Esophagus muscularis mucosa (tissue), 3 donors: ENCODE data around the gene ST7.

Experiments
- POLR2A ChIP-seq: fragments of 450-650 bp; IDR thresholded peaks from one replicate; pipeline ENCODE4 v1.6.1; 2017; ENCODE audit warnings: antibody characterized with exemption, moderate library complexity, mild to moderate bottlenecking, low read depth
- TF ChIP-seq, protein P1 (sequence below), 3 experiments: fragments of 200-600 bp in 2 of 3; fragments of 450-650 bp in 1 of 3; sonication (generic) in 2 of 3; IDR thresholded peaks; one replicate each; pipeline ENCODE4 v1.5.1; 2017 to 2019; ENCODE audit warnings: antibody characterized with exemption in 3 of 3, mild to moderate bottlenecking in 2 of 3, moderate library complexity in 1 of 3

DNA sequence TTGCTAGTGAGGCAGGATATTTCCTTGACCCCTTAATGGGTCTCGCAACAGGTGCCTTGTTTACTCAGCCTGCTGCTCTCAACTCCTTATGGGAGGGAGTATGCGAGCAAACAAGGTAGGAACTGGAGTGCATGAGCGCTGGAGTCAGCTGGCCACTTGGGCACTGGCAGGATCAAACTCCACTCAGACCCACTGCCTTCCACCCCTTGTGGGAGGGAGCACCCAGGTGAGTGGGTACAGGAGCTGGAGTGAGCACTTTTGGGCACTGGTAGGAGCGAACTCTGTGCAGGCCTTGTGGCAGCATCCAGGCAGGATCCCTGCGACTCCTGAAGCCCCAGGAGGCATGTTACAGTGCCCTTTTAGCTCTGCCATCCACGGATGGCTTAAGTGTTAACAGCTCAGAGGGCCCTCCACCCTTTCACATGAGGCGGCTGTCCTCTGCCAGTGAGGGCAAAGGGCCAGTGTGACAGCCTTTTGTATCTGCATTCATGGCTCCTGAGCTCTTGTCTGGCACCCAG is 123.2 kb downstream of the ST7 start:
- TF ChIP-seq, protein P1, sequence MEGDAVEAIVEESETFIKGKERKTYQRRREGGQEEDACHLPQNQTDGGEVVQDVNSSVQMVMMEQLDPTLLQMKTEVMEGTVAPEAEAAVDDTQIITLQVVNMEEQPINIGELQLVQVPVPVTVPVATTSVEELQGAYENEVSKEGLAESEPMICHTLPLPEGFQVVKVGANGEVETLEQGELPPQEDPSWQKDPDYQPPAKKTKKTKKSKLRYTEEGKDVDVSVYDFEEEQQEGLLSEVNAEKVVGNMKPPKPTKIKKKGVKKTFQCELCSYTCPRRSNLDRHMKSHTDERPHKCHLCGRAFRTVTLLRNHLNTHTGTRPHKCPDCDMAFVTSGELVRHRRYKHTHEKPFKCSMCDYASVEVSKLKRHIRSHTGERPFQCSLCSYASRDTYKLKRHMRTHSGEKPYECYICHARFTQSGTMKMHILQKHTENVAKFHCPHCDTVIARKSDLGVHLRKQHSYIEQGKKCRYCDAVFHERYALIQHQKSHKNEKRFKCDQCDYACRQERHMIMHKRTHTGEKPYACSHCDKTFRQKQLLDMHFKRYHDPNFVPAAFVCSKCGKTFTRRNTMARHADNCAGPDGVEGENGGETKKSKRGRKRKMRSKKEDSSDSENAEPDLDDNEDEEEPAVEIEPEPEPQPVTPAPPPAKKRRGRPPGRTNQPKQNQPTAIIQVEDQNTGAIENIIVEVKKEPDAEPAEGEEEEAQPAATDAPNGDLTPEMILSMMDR (IDR thresholded peaks at IDR 0.05), result no peak
- TF ChIP-seq POLR2A, result no peak
